HEK293 (cell line): ENCODE results near the gene MINPP1.
"Not testable (repeated sequence)": the region's sequence is repeated elsewhere in the genome, so short reads cannot be mapped to it uniquely, and the experiment has no call there.

Experiments used
- CTCF ChIA-PET: fragments of 350-600 bp; formaldehyde crosslinking; extraction: SDS; loops from one replicate; lab custom pipeline; 2021; ENCODE audit warnings: antibody characterized with exemption; lab: Yijun Ruan, JAX
- POLR2A ChIA-PET: fragments of 300-600 bp; formaldehyde crosslinking; extraction: SDS; loops from one replicate; lab custom pipeline; 2020; ENCODE audit warnings: antibody characterized with exemption, inconsistent platforms; lab: Yijun Ruan, JAX
- H3K27ac ChIP-seq: fragments of 200-500 bp; sonication (Bioruptor generic); 2 replicates; pipeline ENCODE4 v1.5.1; 2014; ENCODE audit warnings: low read depth, low read length, control low read depth, inconsistent platforms; ENCODE audit errors: extremely low read depth
- H3K36me3 ChIP-seq, 2 experiments: fragments of 200-500 bp in 1 of 2; sonication (Bioruptor generic) in 1 of 2; 1 replicate in 1 of 2; 2 replicates in 1 of 2; pipeline ENCODE4 v1.5.1; 2014 to 2017; ENCODE audit warnings: inconsistent platforms in 2 of 2, low read length in 2 of 2; ENCODE audit not compliant: control insufficient read depth in 2 of 2, insufficient read depth in 1 of 2
- H3K4me1 ChIP-seq: fragments of 200-500 bp; sonication (Bioruptor generic); 2 replicates; pipeline ENCODE4 v1.5.1; 2014; ENCODE audit warnings: mild to moderate bottlenecking, low read length, inconsistent platforms; ENCODE audit not compliant: control insufficient read depth, insufficient read depth
- H3K4me3 ChIP-seq: 2 replicates; pipeline ENCODE4 v1.5.1; 2011; ENCODE audit warnings: low read depth, mild to moderate bottlenecking, control low read depth, low read length, moderate library complexity
- H3K9me3 ChIP-seq: fragments of 200-500 bp; sonication (Bioruptor generic); 2 replicates; pipeline ENCODE4 v1.5.1; 2014; ENCODE audit warnings: low read depth, low read length, inconsistent platforms; ENCODE audit not compliant: control insufficient read depth, insufficient read depth
- GLI2 ChIP-seq: fragments of 450-650 bp; formaldehyde crosslinking; IDR thresholded peaks from 2 replicates; pipeline ENCODE4; 2017; ENCODE audit warnings: missing biosample characterization, missing genetic modification characterization, low read depth, borderline replicate concordance
- HOXD13 ChIP-seq: sonication (generic); formaldehyde crosslinking; IDR thresholded peaks from 2 replicates; pipeline ENCODE4 v1.8.0; 2022; ENCODE audit warnings: missing genetic modification reagents, borderline replicate concordance
- KLF7 ChIP-seq: fragments of 450-650 bp; formaldehyde crosslinking; IDR thresholded peaks from 2 replicates; pipeline ENCODE4 v1.5.1; 2016; ENCODE audit warnings: missing biosample characterization, missing genetic modification characterization, borderline replicate concordance
- MEIS1 ChIP-seq: sonication (generic); formaldehyde crosslinking; IDR thresholded peaks from 2 replicates; pipeline ENCODE4 v1.8.1; 2022; ENCODE audit warnings: missing genetic modification reagents, mild to moderate bottlenecking, borderline replicate concordance
- PRDM1 ChIP-seq: fragments of 450-650 bp; formaldehyde crosslinking; IDR thresholded peaks from 2 replicates; pipeline ENCODE4; 2016; ENCODE audit warnings: missing biosample characterization, missing genetic modification characterization
- TRIM28 ChIP-seq: IDR thresholded peaks from 2 replicates; pipeline ENCODE4 v1.6.1; 2011; ENCODE audit warnings: low read length, control low read depth, borderline replicate concordance
- ZBTB21 ChIP-seq: fragments of 450-650 bp; formaldehyde crosslinking; IDR thresholded peaks from 2 replicates; pipeline ENCODE4 v1.5.1; 2017; ENCODE audit warnings: missing biosample characterization, missing genetic modification characterization
- ZBTB48 ChIP-seq: fragments of 450-650 bp; formaldehyde crosslinking; IDR thresholded peaks from 2 replicates; pipeline ENCODE4 v1.5.1; 2016; ENCODE audit warnings: missing biosample characterization, missing genetic modification characterization
- ZFP3 ChIP-seq: fragments of 450-650 bp; formaldehyde crosslinking; IDR thresholded peaks from 2 replicates; pipeline ENCODE4 v1.5.1; 2016; ENCODE audit warnings: low read depth, missing biosample characterization, missing genetic modification characterization
- ZNF2 ChIP-seq: fragments of 450-650 bp; formaldehyde crosslinking; IDR thresholded peaks from 2 replicates; pipeline ENCODE4 v1.5.1; 2016; ENCODE audit warnings: missing biosample characterization, missing genetic modification characterization
- ZNF221 ChIP-seq: fragments of 450-650 bp; formaldehyde crosslinking; IDR thresholded peaks from 2 replicates; pipeline ENCODE4 v1.5.1; 2017; ENCODE audit warnings: missing biosample characterization, missing genetic modification characterization, borderline replicate concordance
- ZNF341 ChIP-seq: fragments of 450-650 bp; formaldehyde crosslinking; IDR thresholded peaks from 2 replicates; pipeline ENCODE4; 2016; ENCODE audit warnings: low read depth, missing biosample characterization, missing genetic modification characterization
- ZNF529 ChIP-seq: fragments of 450-650 bp; formaldehyde crosslinking; IDR thresholded peaks from 2 replicates; pipeline ENCODE4 v1.5.1; 2017; ENCODE audit warnings: missing genetic modification characterization, missing biosample characterization; ENCODE audit not compliant: insufficient replicate concordance
- ZNF548 ChIP-seq: fragments of 450-650 bp; formaldehyde crosslinking; IDR thresholded peaks from 2 replicates; pipeline ENCODE4 v1.5.1; 2016; ENCODE audit warnings: missing biosample characterization, missing genetic modification characterization
- ZNF596 ChIP-seq: fragments of 450-650 bp; IDR thresholded peaks from 2 replicates; pipeline ENCODE4 v1.5.0; 2018; ENCODE audit warnings: missing biosample characterization, mild to moderate bottlenecking, missing genetic modification characterization, moderate library complexity
- ZNF610 ChIP-seq: fragments of 450-650 bp; formaldehyde crosslinking; IDR thresholded peaks from 2 replicates; pipeline ENCODE4 v1.5.1; 2016; ENCODE audit warnings: missing biosample characterization, missing genetic modification characterization, borderline replicate concordance
- ZNF624 ChIP-seq: fragments of 450-650 bp; formaldehyde crosslinking; IDR thresholded peaks from 2 replicates; pipeline ENCODE4 v1.5.1; 2017; ENCODE audit warnings: missing biosample characterization, missing genetic modification characterization
- TF ChIP-seq, protein P1 (sequence below): fragments of 450-650 bp; formaldehyde crosslinking; IDR thresholded peaks from 2 replicates; pipeline ENCODE4 v1.5.1; 2017; ENCODE audit warnings: missing biosample characterization, missing genetic modification characterization
- TF ChIP-seq, protein P2 (sequence below): fragments of 450-650 bp; formaldehyde crosslinking; IDR thresholded peaks from 2 replicates; pipeline ENCODE4 v1.5.1; 2017; ENCODE audit warnings: missing biosample characterization, missing genetic modification characterization
- TF ChIP-seq, protein P3 (sequence below): fragments of 450-650 bp; formaldehyde crosslinking; IDR thresholded peaks from 2 replicates; pipeline ENCODE4 v1.5.1; 2016; ENCODE audit warnings: missing biosample characterization, missing genetic modification characterization, borderline replicate concordance
- TF ChIP-seq, protein P4 (sequence below): IDR thresholded peaks from 2 replicates; pipeline ENCODE4 v1.6.1; 2011; ENCODE audit warnings: mild to moderate bottlenecking, low read depth, low read length, borderline replicate concordance
- TF ChIP-seq, protein P5 (sequence below): fragments of 450-650 bp; IDR thresholded peaks from 2 replicates; pipeline ENCODE4 v1.5.1; 2018; ENCODE audit warnings: missing biosample characterization, mild to moderate bottlenecking, missing genetic modification characterization

MINPP1 gene

DNA sequence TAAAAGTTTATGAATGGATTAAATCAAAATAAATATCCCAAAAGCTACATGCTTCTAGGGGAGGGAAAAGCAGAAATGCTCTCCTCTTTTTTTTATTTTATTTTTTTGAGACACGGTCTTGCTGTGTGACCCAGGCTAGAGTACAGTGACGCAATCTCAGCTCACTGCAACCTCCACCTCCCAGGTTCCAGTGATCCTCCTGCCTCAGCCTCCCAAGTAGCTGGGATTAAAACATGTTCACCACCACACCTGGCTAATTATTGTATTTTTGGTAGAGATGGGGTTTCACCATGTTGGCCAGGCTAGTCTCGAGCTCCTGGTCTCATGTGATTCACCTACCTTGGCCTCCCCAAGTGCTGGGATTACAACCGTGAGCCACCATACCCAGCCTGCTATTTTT is 88.2 kb downstream of the MINPP1 start:
- CTCF ChIA-PET, H3K36me3 ChIP-seq, H3K9me3 ChIP-seq, H3K27ac ChIP-seq, POLR2A ChIA-PET, H3K4me3 ChIP-seq, H3K4me1 ChIP-seq: not testable (repeated sequence)

DNA sequence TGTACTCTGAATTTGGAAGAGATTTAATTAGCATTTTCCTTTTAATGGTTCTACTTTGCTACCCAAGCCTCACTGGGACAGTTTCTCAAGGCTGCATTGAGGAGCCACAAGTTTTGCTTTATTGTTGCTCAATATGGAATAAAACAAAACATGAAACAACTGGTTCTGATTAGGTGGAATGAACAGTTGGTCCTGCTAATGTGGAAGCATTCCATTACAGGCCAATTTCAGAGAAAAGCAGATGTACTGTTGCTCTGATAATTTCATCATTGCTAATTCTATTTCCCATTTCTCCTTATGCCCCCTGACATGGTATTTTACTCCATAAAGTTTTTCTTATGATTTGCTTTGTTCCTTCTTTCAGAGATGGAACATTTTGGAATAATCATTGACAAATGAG is 89.0 kb downstream of the MINPP1 start:
- Histone ChIP-seq H3K4me3 (no peak overlapping the region), H3K9me3 (no peaks in the 10 kb centered on the region), H3K36me3 (no peaks in the 10 kb centered on the region), H3K4me1 (peaks cover 7% of the 10 kb centered on the region; the same call in 1 of the 2 replicates), H3K27ac (no peak overlapping the region)
- CTCF ChIA-PET: no interaction called here
- TF ChIP-seq, protein P1, sequence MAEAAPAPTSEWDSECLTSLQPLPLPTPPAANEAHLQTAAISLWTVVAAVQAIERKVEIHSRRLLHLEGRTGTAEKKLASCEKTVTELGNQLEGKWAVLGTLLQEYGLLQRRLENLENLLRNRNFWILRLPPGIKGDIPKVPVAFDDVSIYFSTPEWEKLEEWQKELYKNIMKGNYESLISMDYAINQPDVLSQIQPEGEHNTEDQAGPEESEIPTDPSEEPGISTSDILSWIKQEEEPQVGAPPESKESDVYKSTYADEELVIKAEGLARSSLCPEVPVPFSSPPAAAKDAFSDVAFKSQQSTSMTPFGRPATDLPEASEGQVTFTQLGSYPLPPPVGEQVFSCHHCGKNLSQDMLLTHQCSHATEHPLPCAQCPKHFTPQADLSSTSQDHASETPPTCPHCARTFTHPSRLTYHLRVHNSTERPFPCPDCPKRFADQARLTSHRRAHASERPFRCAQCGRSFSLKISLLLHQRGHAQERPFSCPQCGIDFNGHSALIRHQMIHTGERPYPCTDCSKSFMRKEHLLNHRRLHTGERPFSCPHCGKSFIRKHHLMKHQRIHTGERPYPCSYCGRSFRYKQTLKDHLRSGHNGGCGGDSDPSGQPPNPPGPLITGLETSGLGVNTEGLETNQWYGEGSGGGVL (tag by site-specific recombination): no peak
- no peak for TF ChIP-seq PRDM1
- TF ChIP-seq ZNF596 (tag by site-specific recombination): no peak
- no peak for TF ChIP-seq ZBTB21 (tag by site-specific recombination)
- no peak for TF ChIP-seq ZFP3
- TF ChIP-seq, protein P2, sequence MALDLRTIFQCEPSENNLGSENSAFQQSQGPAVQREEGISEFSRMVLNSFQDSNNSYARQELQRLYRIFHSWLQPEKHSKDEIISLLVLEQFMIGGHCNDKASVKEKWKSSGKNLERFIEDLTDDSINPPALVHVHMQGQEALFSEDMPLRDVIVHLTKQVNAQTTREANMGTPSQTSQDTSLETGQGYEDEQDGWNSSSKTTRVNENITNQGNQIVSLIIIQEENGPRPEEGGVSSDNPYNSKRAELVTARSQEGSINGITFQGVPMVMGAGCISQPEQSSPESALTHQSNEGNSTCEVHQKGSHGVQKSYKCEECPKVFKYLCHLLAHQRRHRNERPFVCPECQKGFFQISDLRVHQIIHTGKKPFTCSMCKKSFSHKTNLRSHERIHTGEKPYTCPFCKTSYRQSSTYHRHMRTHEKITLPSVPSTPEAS (tag by site-specific recombination): no peak
- TF ChIP-seq ZNF529 (tag by site-specific recombination): no peak
- TF ChIP-seq ZNF610 (tag by site-specific recombination): no peak
- no peak for TF ChIP-seq HOXD13 (CRISPR knock-in tag)
- POLR2A ChIA-PET: no interaction called here

DNA sequence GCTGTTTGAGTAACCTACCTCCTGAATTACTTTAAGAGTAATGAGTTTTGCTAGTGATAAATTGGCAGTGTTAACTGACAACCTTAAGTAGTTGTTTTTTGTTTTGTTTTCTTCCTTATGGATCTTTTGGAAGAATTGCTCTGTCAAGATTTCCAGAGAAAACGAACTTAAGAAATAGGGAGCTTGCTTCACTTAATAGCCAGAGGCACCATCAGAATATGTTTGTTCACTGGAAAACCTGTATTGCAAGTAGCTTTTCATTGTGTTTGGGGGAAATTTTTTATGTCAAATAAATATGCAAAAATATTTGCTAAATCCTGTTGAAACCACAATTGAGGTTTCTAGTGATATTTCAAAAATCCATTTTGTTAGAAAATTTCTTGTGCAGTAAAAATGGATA is 89.5 kb downstream of the MINPP1 start:
- H3K4me1 ChIP-seq: peaks cover 6% of the 10 kb centered on the region; the same call in 1 of the 2 replicates
- ChIA-PET POLR2A (no interaction called here), CTCF (no interaction called here)

More for the DNA sequence above, 89.5 kb downstream of the MINPP1 start:
- Histone ChIP-seq H3K4me3 (no peak overlapping the region), H3K36me3 (no peaks in the 10 kb centered on the region), H3K27ac (no peak overlapping the region), H3K9me3 (no peaks in the 10 kb centered on the region)
- TF ChIP-seq ZNF624 (tag by site-specific recombination): no peak
- no peak for TF ChIP-seq MEIS1
- TF ChIP-seq KLF7 (tag by site-specific recombination): no peak
- TF ChIP-seq, protein P3, sequence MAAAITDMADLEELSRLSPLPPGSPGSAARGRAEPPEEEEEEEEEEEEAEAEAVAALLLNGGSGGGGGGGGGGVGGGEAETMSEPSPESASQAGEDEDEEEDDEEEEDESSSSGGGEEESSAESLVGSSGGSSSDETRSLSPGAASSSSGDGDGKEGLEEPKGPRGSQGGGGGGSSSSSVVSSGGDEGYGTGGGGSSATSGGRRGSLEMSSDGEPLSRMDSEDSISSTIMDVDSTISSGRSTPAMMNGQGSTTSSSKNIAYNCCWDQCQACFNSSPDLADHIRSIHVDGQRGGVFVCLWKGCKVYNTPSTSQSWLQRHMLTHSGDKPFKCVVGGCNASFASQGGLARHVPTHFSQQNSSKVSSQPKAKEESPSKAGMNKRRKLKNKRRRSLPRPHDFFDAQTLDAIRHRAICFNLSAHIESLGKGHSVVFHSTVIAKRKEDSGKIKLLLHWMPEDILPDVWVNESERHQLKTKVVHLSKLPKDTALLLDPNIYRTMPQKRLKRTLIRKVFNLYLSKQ (tag by site-specific recombination): no peak
- TF ChIP-seq ZNF548: no peak
- TF ChIP-seq, protein P4, sequence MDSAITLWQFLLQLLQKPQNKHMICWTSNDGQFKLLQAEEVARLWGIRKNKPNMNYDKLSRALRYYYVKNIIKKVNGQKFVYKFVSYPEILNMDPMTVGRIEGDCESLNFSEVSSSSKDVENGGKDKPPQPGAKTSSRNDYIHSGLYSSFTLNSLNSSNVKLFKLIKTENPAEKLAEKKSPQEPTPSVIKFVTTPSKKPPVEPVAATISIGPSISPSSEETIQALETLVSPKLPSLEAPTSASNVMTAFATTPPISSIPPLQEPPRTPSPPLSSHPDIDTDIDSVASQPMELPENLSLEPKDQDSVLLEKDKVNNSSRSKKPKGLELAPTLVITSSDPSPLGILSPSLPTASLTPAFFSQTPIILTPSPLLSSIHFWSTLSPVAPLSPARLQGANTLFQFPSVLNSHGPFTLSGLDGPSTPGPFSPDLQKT: no peak
- TF ChIP-seq TRIM28: no peak
- TF ChIP-seq, protein P5, sequence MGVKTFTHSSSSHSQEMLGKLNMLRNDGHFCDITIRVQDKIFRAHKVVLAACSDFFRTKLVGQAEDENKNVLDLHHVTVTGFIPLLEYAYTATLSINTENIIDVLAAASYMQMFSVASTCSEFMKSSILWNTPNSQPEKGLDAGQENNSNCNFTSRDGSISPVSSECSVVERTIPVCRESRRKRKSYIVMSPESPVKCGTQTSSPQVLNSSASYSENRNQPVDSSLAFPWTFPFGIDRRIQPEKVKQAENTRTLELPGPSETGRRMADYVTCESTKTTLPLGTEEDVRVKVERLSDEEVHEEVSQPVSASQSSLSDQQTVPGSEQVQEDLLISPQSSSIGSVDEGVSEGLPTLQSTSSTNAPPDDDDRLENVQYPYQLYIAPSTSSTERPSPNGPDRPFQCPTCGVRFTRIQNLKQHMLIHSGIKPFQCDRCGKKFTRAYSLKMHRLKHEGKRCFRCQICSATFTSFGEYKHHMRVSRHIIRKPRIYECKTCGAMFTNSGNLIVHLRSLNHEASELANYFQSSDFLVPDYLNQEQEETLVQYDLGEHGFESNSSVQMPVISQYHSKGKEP (tag by site-specific recombination): no peak
- no peak for TF ChIP-seq ZNF2
- TF ChIP-seq GLI2 (tag by site-specific recombination): no peak
- no peak for TF ChIP-seq ZNF341
- TF ChIP-seq ZBTB48: no peak
- TF ChIP-seq ZNF221: no peak
